Activated T-cell treated with anti-CD3 and anti-CD28 coated beads, Interleukin-2, amount 50 U/mL, for 24 hours (primary cell): Measurements from ENCODE around the gene COP1.

Experiments
- DNase-seq: peaks from one replicate; pipeline ENCODE4 v3.0.0-alpha.2; 2020
- H3K27ac Mint-ChIP-seq: 2 replicates; pipeline ENCODE4 v1.8.0; 2020; ENCODE audit warnings: mild to moderate bottlenecking, mixed read lengths
- H3K27me3 Mint-ChIP-seq: 2 replicates; pipeline ENCODE4 v1.8.0; 2020; ENCODE audit warnings: mixed read lengths
- H3K36me3 Mint-ChIP-seq: 2 replicates; pipeline ENCODE4 v1.8.0; 2020; ENCODE audit warnings: low read depth, mixed read lengths
- H3K4me1 Mint-ChIP-seq: 2 replicates; pipeline ENCODE4 v1.8.0; 2020; ENCODE audit warnings: low read depth, mixed read lengths
- H3K4me3 Mint-ChIP-seq: 2 replicates; pipeline ENCODE4 v1.8.0; 2020; ENCODE audit warnings: mild to moderate bottlenecking, moderate library complexity, mixed read lengths
- H3K9me3 Mint-ChIP-seq: 2 replicates; pipeline ENCODE4 v1.8.0; 2020; ENCODE audit warnings: mixed read lengths

COP1 gene

GRCh38 chr1:175918364-175918801, 288.7 kb downstream of the COP1 start:
- Mint-ChIP-seq H3K27ac (no peak overlapping the region), H3K9me3 (peaks cover 27% of the 10 kb centered on the region), H3K36me3 (peaks cover 44% of the 10 kb centered on the region), H3K4me1 (no peaks in the 10 kb centered on the region), H3K27me3 (no peaks in the 10 kb centered on the region), H3K4me3 (no peak overlapping the region)
- DNase-seq, result no peak

DNA sequence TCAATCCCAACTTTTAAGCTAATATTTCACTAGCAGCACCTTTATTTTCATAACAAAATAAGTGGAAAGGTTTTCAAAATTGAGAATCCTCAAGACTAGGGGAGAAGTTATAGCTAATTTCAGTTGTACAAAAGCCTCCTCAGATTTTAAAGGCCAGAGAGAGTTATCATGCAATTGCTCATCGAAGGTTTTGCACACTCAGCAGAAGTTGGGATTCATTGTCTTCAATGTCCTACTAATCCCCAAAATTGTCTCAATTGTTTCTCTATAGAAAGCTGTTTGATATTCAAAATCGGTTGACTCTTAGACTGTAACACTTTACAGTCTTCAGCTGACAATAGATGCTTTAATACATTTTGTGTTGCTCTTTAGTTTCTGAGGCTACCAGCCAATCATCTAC, 293.0 kb downstream of the COP1 start:
- DNase-seq, result no peak
- Mint-ChIP-seq H3K4me3 (no peak overlapping the region), H3K27me3 (no peaks in the 10 kb centered on the region), H3K9me3 (peaks cover 48% of the 10 kb centered on the region), H3K4me1 (no peaks in the 10 kb centered on the region), H3K36me3 (peaks cover 46% of the 10 kb centered on the region), H3K27ac (no peak overlapping the region)

DNA sequence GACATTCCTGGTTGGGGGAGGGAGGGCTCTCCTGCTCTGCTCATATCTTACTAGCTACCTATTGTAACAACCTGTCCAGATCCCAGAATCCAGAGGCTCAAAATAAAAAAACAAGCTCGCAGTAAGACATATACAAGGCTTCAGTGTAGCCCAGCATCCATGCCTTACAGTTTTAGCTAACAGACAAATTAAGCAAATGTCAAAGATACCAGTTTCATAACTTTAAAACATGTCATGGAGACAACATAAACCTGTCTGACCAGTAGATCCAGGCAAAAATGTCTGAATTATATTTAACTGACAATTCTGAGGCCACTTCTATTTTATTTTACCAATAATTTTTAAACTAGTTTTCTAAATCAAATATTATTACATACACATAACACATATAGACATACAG, 295.9 kb downstream of the COP1 start:
- Mint-ChIP-seq H3K27ac (no peak overlapping the region), H3K4me3 (no peak overlapping the region), H3K4me1 (no peaks in the 10 kb centered on the region), H3K36me3 (peaks cover 44% of the 10 kb centered on the region), H3K27me3 (no peaks in the 10 kb centered on the region), H3K9me3 (peaks cover 39% of the 10 kb centered on the region)
- DNase-seq, result no peak

GRCh38 chr1:175906370-175906769, 300.7 kb downstream of the COP1 start:
- no peak for DNase-seq
- H3K4me1 Mint-ChIP-seq, result no peaks in the 10 kb centered on the region
- no peak overlapping the region for H3K27ac Mint-ChIP-seq
- peaks cover 14% of the 10 kb centered on the region for H3K9me3 Mint-ChIP-seq
- no peak overlapping the region for H3K4me3 Mint-ChIP-seq
- no peaks in the 10 kb centered on the region for H3K27me3 Mint-ChIP-seq
- H3K36me3 Mint-ChIP-seq, result peaks cover 20% of the 10 kb centered on the region

GRCh38 chr1:175904808-175905207, 302.3 kb downstream of the COP1 start:
- DNase-seq, result no peak
- no peaks in the 10 kb centered on the region for H3K27me3 Mint-ChIP-seq
- no peaks in the 10 kb centered on the region for H3K4me1 Mint-ChIP-seq
- peaks cover 4% of the 10 kb centered on the region for H3K9me3 Mint-ChIP-seq
- peaks cover 11% of the 10 kb centered on the region for H3K36me3 Mint-ChIP-seq
- no peak overlapping the region for H3K4me3 Mint-ChIP-seq
- no peak overlapping the region for H3K27ac Mint-ChIP-seq

- Mint-ChIP-seq H3K36me3 (no peaks in the 10 kb centered on the region), H3K27ac (no peak overlapping the region), H3K27me3 (no peaks in the 10 kb centered on the region), H3K4me1 (no peaks in the 10 kb centered on the region), H3K9me3 (no peaks in the 10 kb centered on the region), H3K4me3 (no peak overlapping the region)
- no peak for DNase-seq
Measured at GRCh38 chr1:175902281-175902680, 304.8 kb downstream of the COP1 start.

DNA sequence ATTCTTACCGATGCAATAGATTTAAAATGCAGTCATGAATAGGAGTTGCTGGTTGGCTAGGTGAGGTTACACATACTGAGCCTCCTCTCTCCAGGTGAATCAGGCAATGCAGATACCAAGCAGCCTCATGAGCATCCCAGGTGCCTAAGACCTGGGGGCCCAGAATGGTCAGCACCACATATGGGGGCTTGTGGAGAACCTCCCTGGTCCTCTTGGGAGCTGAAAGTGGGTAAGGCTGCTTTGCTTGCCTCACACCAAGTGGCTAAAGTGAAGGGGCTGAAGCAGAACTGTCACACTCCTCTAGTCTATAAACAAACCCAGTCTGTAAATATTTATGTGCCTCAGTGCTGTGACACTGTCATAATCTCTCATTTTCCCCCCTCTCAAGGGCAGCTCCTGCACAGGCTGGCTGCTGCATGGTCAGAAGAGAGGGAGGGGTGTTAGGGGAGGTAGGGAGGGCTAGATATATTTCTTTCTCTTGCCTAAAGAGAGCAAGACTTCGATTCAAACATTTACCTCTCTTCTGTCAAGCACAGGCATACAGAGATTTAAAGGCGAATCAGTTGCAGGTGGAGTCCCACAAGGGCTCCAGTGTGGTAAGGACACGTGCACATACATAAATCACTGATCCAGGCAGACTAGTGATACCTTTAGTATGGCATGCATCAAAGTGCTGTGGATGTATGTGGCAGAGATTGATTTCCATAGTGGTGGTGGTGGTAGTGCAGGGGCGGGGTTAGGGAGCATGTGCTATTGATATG, 305.8 kb downstream of the COP1 start:
- Mint-ChIP-seq H3K9me3 (no peaks in the 10 kb centered on the region), H3K27me3 (no peaks in the 10 kb centered on the region), H3K27ac (no peak overlapping the region), H3K4me1 (no peaks in the 10 kb centered on the region), H3K36me3 (no peaks in the 10 kb centered on the region), H3K4me3 (no peak overlapping the region)
- DNase-seq, result no peak

DNA sequence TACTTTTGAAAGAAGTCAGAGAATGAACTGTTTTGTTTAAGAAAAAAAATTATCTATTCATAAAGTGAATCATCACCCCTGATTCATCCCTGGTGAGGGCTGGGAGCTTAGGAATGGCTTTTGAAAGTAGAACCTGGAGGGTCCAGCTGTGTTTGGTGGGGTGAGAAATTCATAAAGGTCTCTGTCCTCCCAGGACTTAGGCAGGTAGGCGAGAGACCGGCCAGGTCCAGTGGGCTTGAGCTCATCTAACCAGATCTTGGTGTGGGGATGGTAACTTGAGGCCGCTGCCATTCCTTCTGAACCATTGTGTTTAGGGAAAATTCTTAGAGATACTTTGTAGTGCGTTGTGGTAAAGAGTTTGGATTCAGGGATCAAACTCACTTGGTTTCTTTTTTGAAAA, 306.9 kb downstream of the COP1 start:
- H3K9me3 Mint-ChIP-seq, result peaks cover 3% of the 10 kb centered on the region
- no peaks in the 10 kb centered on the region for H3K27me3 Mint-ChIP-seq
- DNase-seq, result no peak
- no peak overlapping the region for H3K27ac Mint-ChIP-seq
- no peaks in the 10 kb centered on the region for H3K36me3 Mint-ChIP-seq
- no peak overlapping the region for H3K4me3 Mint-ChIP-seq
- H3K4me1 Mint-ChIP-seq, result no peaks in the 10 kb centered on the region

- Mint-ChIP-seq H3K4me3 (no peak overlapping the region), H3K27ac (no peak overlapping the region), H3K36me3 (no peaks in the 10 kb centered on the region), H3K9me3 (peaks cover 3% of the 10 kb centered on the region), H3K27me3 (no peaks in the 10 kb centered on the region), H3K4me1 (no peaks in the 10 kb centered on the region)
- DNase-seq, result no peak
Measured at GRCh38 chr1:175895966-175896365, 311.1 kb downstream of the COP1 start.
